HepG2 (cell line): ENCODE results near the gene APLF. TPM values are rescaled to one million over a fixed set of nuclear protein-coding genes. Genes with fewer than 3 reads are reported as not detected.

ENCODE experiments used
- CEBPB ChIP-seq: IDR thresholded peaks from 2 replicates; pipeline ENCODE4 v1.6.1; 2011; ENCODE audit warnings: low read depth, low read length, improper control_type of control experiment, borderline replicate concordance
- EEA1 ChIP-seq: sonication (generic); formaldehyde crosslinking; IDR thresholded peaks from 2 replicates; pipeline ENCODE4 v1.5.1; 2020; ENCODE audit warnings: mild to moderate bottlenecking, missing genetic modification reagents, borderline replicate concordance
- HNRNPLL ChIP-seq: fragments of 200-400 bp; formaldehyde crosslinking; IDR thresholded peaks from 2 replicates; pipeline ENCODE4 v1.6.1; 2017; ENCODE audit warnings: mild to moderate bottlenecking, low read depth, low read length; ENCODE audit not compliant: poor library complexity, severe bottlenecking
- HOXA5 ChIP-seq: sonication (generic); formaldehyde crosslinking; IDR thresholded peaks from 2 replicates; pipeline ENCODE4 v1.4.0; 2020; ENCODE audit warnings: missing genetic modification reagents
- MAF1 ChIP-seq: sonication (generic); formaldehyde crosslinking; IDR thresholded peaks from 2 replicates; pipeline ENCODE4 v1.5.0; 2020; ENCODE audit warnings: missing genetic modification reagents, borderline replicate concordance
- MED13 ChIP-seq: sonication (generic); formaldehyde crosslinking; IDR thresholded peaks from 2 replicates; pipeline ENCODE4 v1.5.0; 2020; ENCODE audit warnings: missing genetic modification reagents
- MEIS2 ChIP-seq: sonication (generic); formaldehyde crosslinking; IDR thresholded peaks from 2 replicates; pipeline ENCODE4 v1.9.0; 2021; ENCODE audit warnings: mild to moderate bottlenecking, missing genetic modification reagents
- PCBP1 ChIP-seq: fragments of 200-400 bp; formaldehyde crosslinking; IDR thresholded peaks from 2 replicates; pipeline ENCODE4 v1.6.1; 2017; ENCODE audit warnings: mild to moderate bottlenecking, low read depth, low read length, borderline replicate concordance
- POGZ ChIP-seq: sonication (generic); formaldehyde crosslinking; IDR thresholded peaks from 2 replicates; pipeline ENCODE4 v1.4.0; 2020; ENCODE audit warnings: mild to moderate bottlenecking, missing genetic modification reagents
- POLR2AphosphoS2 ChIP-seq: IDR thresholded peaks from 2 replicates; pipeline ENCODE4 v1.6.1; 2011; ENCODE audit warnings: low read depth, low read length, improper control_type of control experiment
- RFX5 ChIP-seq: IDR thresholded peaks from 2 replicates; pipeline ENCODE4 v1.6.1; 2011; ENCODE audit warnings: low read depth, low read length, improper control_type of control experiment
- SMAD3 ChIP-seq: sonication (generic); formaldehyde crosslinking; IDR thresholded peaks from 2 replicates; pipeline ENCODE4 v1.4.0; 2020; ENCODE audit warnings: missing genetic modification reagents
- TRIM24 ChIP-seq: sonication (generic); formaldehyde crosslinking; IDR thresholded peaks from 2 replicates; pipeline ENCODE4 v1.8.0; 2022; ENCODE audit warnings: mild to moderate bottlenecking, missing genetic modification reagents
- ZFP62 ChIP-seq: sonication (generic); formaldehyde crosslinking; IDR thresholded peaks from 2 replicates; pipeline ENCODE4 v1.4.0; 2020; ENCODE audit warnings: missing genetic modification reagents
- ZNF274 ChIP-seq: sonication (generic); formaldehyde crosslinking; IDR thresholded peaks from 2 replicates; pipeline ENCODE4 v1.5.1; 2020; ENCODE audit warnings: mild to moderate bottlenecking, missing genetic modification reagents
- ZNF367 ChIP-seq: sonication (generic); formaldehyde crosslinking; IDR thresholded peaks from 2 replicates; pipeline ENCODE4 v1.4.0; 2020; ENCODE audit warnings: missing genetic modification reagents, borderline replicate concordance
- ZNF780A ChIP-seq: sonication (generic); formaldehyde crosslinking; IDR thresholded peaks from 2 replicates; pipeline ENCODE4 v1.8.0; 2022; ENCODE audit warnings: mild to moderate bottlenecking, missing genetic modification reagents, moderate library complexity
- ZSCAN20 ChIP-seq: sonication (generic); formaldehyde crosslinking; IDR thresholded peaks from 2 replicates; pipeline ENCODE4 v1.4.0; 2020; ENCODE audit warnings: missing genetic modification reagents, mild to moderate bottlenecking, borderline replicate concordance
- polyA plus RNA-seq, 8 experiments: library from polyadenylated mRNA; depleted of rRNA in 3 of 8; stranded (reverse) in 7 of 8; unstranded in 1 of 8; fragments of >200 nt; fragmentation: Illumina TruSeq in 4 of 8; extraction: Trizol in 4 of 8; gene quantifications; 2 replicates each; pipeline versions ENCODE4 v1.2.1 to v1.2.3, GENCODE V29; 2011 to 2016; ENCODE audit warnings: low read depth in 4 of 8, missing spikeins in 1 of 8, mixed read lengths in 1 of 8; ENCODE audit not compliant: insufficient read depth in 1 of 8
- total RNA-seq, 5 experiments: library from RNA; depleted of rRNA; stranded (reverse); fragments of >200 nt; fragmentation: Illumina TruSeq; extraction: Trizol; gene quantifications; 2 replicates each; pipeline ENCODE4 v1.2.3, GENCODE V29; 2016; ENCODE audit warnings: low read depth in 1 of 5
- TF ChIP-seq, protein P1 (sequence below): sonication (generic); formaldehyde crosslinking; IDR thresholded peaks from 2 replicates; pipeline ENCODE4 v1.4.0; 2020; ENCODE audit warnings: missing genetic modification reagents
- TF ChIP-seq, protein P2 (sequence below): sonication (generic); formaldehyde crosslinking; IDR thresholded peaks from 2 replicates; pipeline ENCODE4 v1.5.0; 2020; ENCODE audit warnings: missing genetic modification reagents
- TF ChIP-seq, protein P3 (sequence below): IDR thresholded peaks from 2 replicates; pipeline ENCODE4 v1.6.1; 2018; ENCODE audit warnings: missing genetic modification reagents
- TF ChIP-seq, protein P4 (sequence below): IDR thresholded peaks from 2 replicates; pipeline ENCODE4 v1.6.1; 2018; ENCODE audit warnings: missing genetic modification reagents, mild to moderate bottlenecking, missing compliant biosample characterization
- TF ChIP-seq, protein P5 (sequence below): sonication (generic); formaldehyde crosslinking; IDR thresholded peaks from 2 replicates; pipeline ENCODE4 v1.8.1; 2023; ENCODE audit warnings: missing genetic modification reagents, mild to moderate bottlenecking, borderline replicate concordance

Gene APLF
- total and polyA plus RNA-seq, 2 of the 13 experiments (the other 11 are each of a cell fraction or from before 2014, with no cell fraction given): 0.45 to 2.2 TPM

DNA sequence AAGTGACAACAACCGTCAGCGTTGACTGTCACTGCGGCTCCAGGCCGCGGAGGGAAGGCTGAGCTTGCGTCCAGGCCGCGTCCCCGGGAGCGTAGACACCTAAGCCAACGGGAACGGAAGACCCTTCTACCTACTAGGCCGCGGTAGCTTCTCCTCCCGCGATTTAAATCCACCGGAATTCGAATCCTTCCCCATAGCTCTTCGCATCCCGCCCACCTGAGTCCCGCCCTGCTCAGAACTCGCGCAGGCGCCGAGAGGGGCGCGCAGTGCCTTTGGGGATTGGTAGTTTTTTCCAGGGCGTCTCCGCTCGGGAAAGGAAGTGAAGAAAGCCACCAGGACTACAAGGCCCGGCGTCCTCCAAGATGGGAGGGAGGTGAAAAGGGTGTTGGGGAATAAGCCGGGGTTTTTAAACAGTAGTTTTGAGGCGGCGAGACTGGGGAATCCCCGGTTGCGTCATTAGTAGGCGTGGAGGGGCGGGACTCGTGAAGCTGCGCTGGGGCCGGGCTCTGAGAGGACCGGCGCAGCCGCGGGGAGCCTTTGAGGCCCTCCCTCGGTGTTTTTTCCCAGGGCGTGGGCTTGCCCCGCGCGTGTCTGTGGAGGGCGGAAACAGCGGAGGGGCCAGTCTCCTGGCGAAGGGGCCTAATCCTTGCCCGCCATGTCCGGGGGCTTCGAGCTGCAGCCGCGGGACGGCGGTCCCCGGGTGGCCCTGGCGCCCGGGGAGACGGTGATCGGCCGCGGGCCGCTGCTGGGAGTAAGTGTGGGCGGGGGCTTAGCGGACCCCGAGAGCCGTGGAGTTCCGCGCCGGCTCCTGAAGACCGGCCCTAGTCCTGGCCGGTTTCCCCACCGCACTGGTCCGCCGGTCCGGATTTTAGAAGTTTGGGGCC, at the start of gene APLF, which contains the start of gene FBXO48 (continued):
- TF ChIP-seq PCBP1: 0 out of 2 replicates have a peak, but pooled peaks have one; percentile 69
- peak; percentile 72; the same call in 1 of the 2 replicates for TF ChIP-seq HOXA5 (CRISPR knock-in tag)
- no peak for TF ChIP-seq ZNF780A (CRISPR knock-in tag)
- peak; percentile 56; the same call in 1 of the 2 replicates for TF ChIP-seq POGZ (CRISPR knock-in tag)
- TF ChIP-seq CEBPB: peak; percentile 98
- peak; percentile 71; the same call in 1 of the 2 replicates for TF ChIP-seq ZFP62
- TF ChIP-seq, protein P1, sequence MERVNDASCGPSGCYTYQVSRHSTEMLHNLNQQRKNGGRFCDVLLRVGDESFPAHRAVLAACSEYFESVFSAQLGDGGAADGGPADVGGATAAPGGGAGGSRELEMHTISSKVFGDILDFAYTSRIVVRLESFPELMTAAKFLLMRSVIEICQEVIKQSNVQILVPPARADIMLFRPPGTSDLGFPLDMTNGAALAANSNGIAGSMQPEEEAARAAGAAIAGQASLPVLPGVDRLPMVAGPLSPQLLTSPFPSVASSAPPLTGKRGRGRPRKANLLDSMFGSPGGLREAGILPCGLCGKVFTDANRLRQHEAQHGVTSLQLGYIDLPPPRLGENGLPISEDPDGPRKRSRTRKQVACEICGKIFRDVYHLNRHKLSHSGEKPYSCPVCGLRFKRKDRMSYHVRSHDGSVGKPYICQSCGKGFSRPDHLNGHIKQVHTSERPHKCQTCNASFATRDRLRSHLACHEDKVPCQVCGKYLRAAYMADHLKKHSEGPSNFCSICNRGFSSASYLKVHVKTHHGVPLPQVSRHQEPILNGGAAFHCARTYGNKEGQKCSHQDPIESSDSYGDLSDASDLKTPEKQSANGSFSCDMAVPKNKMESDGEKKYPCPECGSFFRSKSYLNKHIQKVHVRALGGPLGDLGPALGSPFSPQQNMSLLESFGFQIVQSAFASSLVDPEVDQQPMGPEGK (CRISPR knock-in tag): peak; percentile 81
- TF ChIP-seq MAF1 (CRISPR knock-in tag): 0 out of 2 replicates have a peak, but pooled peaks have one; percentile 26
- TF ChIP-seq ZNF367: peak; percentile 85
- peak; percentile 74; the same call in 1 of the 2 replicates for TF ChIP-seq SMAD3 (CRISPR knock-in tag)
- TF ChIP-seq MED13 (CRISPR knock-in tag): peak; percentile 56; the same call in 1 of the 2 replicates
- 0 out of 2 replicates have a peak, but pooled peaks have one; percentile 50 for TF ChIP-seq EEA1 (CRISPR knock-in tag)
- peak; percentile 89 for TF ChIP-seq HNRNPLL
- TF ChIP-seq MEIS2 (CRISPR knock-in tag): peak; percentile 80; the same call in 1 of the 2 replicates
- peak; percentile 51; the same call in 1 of the 2 replicates for TF ChIP-seq ZNF274 (CRISPR knock-in tag)
- peak; percentile 87; the same call in 1 of the 2 replicates for TF ChIP-seq ZSCAN20 (CRISPR knock-in tag)
- TF ChIP-seq, protein P2, sequence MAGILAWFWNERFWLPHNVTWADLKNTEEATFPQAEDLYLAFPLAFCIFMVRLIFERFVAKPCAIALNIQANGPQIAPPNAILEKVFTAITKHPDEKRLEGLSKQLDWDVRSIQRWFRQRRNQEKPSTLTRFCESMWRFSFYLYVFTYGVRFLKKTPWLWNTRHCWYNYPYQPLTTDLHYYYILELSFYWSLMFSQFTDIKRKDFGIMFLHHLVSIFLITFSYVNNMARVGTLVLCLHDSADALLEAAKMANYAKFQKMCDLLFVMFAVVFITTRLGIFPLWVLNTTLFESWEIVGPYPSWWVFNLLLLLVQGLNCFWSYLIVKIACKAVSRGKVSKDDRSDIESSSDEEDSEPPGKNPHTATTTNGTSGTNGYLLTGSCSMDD: 0 out of 2 replicates have a peak, but pooled peaks have one; percentile 42
- TF ChIP-seq, protein P3, sequence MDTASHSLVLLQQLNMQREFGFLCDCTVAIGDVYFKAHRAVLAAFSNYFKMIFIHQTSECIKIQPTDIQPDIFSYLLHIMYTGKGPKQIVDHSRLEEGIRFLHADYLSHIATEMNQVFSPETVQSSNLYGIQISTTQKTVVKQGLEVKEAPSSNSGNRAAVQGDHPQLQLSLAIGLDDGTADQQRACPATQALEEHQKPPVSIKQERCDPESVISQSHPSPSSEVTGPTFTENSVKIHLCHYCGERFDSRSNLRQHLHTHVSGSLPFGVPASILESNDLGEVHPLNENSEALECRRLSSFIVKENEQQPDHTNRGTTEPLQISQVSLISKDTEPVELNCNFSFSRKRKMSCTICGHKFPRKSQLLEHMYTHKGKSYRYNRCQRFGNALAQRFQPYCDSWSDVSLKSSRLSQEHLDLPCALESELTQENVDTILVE: peak; percentile 74; the same call in 1 of the 2 replicates
- TF ChIP-seq, protein P4, sequence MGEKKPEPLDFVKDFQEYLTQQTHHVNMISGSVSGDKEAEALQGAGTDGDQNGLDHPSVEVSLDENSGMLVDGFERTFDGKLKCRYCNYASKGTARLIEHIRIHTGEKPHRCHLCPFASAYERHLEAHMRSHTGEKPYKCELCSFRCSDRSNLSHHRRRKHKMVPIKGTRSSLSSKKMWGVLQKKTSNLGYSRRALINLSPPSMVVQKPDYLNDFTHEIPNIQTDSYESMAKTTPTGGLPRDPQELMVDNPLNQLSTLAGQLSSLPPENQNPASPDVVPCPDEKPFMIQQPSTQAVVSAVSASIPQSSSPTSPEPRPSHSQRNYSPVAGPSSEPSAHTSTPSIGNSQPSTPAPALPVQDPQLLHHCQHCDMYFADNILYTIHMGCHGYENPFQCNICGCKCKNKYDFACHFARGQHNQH (CRISPR knock-in tag): no peak; the same call in 1 of the 2 replicates
- TF ChIP-seq TRIM24 (CRISPR knock-in tag): no peak
- TF ChIP-seq, protein P5, sequence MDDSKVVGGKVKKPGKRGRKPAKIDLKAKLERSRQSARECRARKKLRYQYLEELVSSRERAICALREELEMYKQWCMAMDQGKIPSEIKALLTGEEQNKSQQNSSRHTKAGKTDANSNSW (CRISPR knock-in tag): no peak
- no peak for TF ChIP-seq POLR2AphosphoS2
- TF ChIP-seq RFX5: no peak
